ENCODE results near the gene ACSS2.

Gene ACSS2

GRCh38 chr20:34923414-34923813 lies 47.0 kb downstream of the ACSS2 start:
- ChIA-PET CTCF (no interaction called here), POLR2A (no interaction called here)
- DNase-seq (ENCODE audit: extremely low spot score) = no peak
- no peak for TF ChIP-seq TARDBP (IDR thresholded peaks at IDR 0.05)
- TF ChIP-seq NFRKB (IDR thresholded peaks at IDR 0.05) = no peak
- TF ChIP-seq CTBP1 (IDR thresholded peaks at IDR 0.05; ENCODE audit: borderline replicate concordance) = no peak
- TF ChIP-seq FOXK2 (IDR thresholded peaks at IDR 0.05) = no peak

- no peak for DNase-seq (ENCODE audit: extremely low spot score)
- TF ChIP-seq PKNOX1 (IDR thresholded peaks at IDR 0.05) = no peak
- no peak for TF ChIP-seq FOXA1 (IDR thresholded peaks at IDR 0.05)
- no peak for TF ChIP-seq HDGF (IDR thresholded peaks at IDR 0.05; ENCODE audit: borderline replicate concordance)
- no peak for TF ChIP-seq LEF1 (IDR thresholded peaks at IDR 0.05; ENCODE audit: borderline replicate concordance)
- TF ChIP-seq ARNT (IDR thresholded peaks at IDR 0.05) = no peak
- TF ChIP-seq SP1 (IDR thresholded peaks at IDR 0.05) = no peak
- no peak for TF ChIP-seq FOXM1 (IDR thresholded peaks at IDR 0.05; ENCODE audit: borderline replicate concordance)
- no peak for TF ChIP-seq ZNF384 (IDR thresholded peaks at IDR 0.05)
- no peak for TF ChIP-seq CTBP1 (IDR thresholded peaks at IDR 0.05; ENCODE audit: borderline replicate concordance)
- TF ChIP-seq BHLHE40 (IDR thresholded peaks at IDR 0.05; ENCODE audit: borderline replicate concordance) = no peak
- no peak for TF ChIP-seq TARDBP (IDR thresholded peaks at IDR 0.05)
- no peak for TF ChIP-seq ELF4 (IDR thresholded peaks at IDR 0.05)
- ChIA-PET POLR2A (no interaction called here), CTCF (no interaction called here)
These were observed 48.9 kb downstream of the ACSS2 start for GRCh38 chr20:34925341-34925740.

GRCh38 chr20:34925981-34926380 lies 49.6 kb downstream of the ACSS2 start:
- DNase-seq (ENCODE audit: extremely low spot score) = no peak
- POLR2A ChIA-PET = no interaction called here
- TF ChIP-seq LEF1 (IDR thresholded peaks at IDR 0.05; ENCODE audit: borderline replicate concordance) (no peak), CTBP1 (IDR thresholded peaks at IDR 0.05; ENCODE audit: borderline replicate concordance) (no peak), NFRKB (IDR thresholded peaks at IDR 0.05) (no peak), ARNT (IDR thresholded peaks at IDR 0.05) (no peak), ZNF384 (IDR thresholded peaks at IDR 0.05) (no peak), TARDBP (IDR thresholded peaks at IDR 0.05) (no peak), SP1 (IDR thresholded peaks at IDR 0.05) (no peak), FOXM1 (IDR thresholded peaks at IDR 0.05; ENCODE audit: borderline replicate concordance) (no peak), ELF4 (IDR thresholded peaks at IDR 0.05) (no peak), FOXA1 (IDR thresholded peaks at IDR 0.05) (no peak), PKNOX1 (IDR thresholded peaks at IDR 0.05) (no peak), HDGF (IDR thresholded peaks at IDR 0.05; ENCODE audit: borderline replicate concordance) (no peak), FOXK2 (IDR thresholded peaks at IDR 0.05) (no peak), SUZ12 (IDR thresholded peaks at IDR 0.05) (no peak), L3MBTL2 (conservative IDR thresholded peaks at IDR 0.05) (no peak), BHLHE40 (IDR thresholded peaks at IDR 0.05; ENCODE audit: borderline replicate concordance) (no peak)
- CTCF ChIA-PET = interaction anchor here (0.5 kb wide), 1 partner anchor 169 kb away, joined by 3 read pairs; no protein-coding TSS in a partner anchor

- ChIA-PET POLR2A (no interaction called here), CTCF (no interaction called here)
- TF ChIP-seq TARDBP (IDR thresholded peaks at IDR 0.05) (no peak), L3MBTL2 (conservative IDR thresholded peaks at IDR 0.05) (no peak), SP1 (IDR thresholded peaks at IDR 0.05) (no peak), ZNF384 (IDR thresholded peaks at IDR 0.05) (no peak)
- no peak for DNase-seq (ENCODE audit: extremely low spot score)
These were observed 50.2 kb downstream of the ACSS2 start for GRCh38 chr20:34926581-34926980.

GRCh38 chr20:34927736-34928135 lies 51.3 kb downstream of the ACSS2 start:
- TF ChIP-seq ZNF384 (IDR thresholded peaks at IDR 0.05) (no peak), NFRKB (IDR thresholded peaks at IDR 0.05) (no peak)
- ChIA-PET POLR2A (no interaction called here), CTCF (no interaction called here)
- DNase-seq (ENCODE audit: extremely low spot score) = no peak

GRCh38 chr20:34928411-34928810 lies 52.0 kb downstream of the ACSS2 start:
- ChIA-PET POLR2A (interaction anchor here (1.0 kb wide), 1 partner anchor 27 kb away, joined by 3 read pairs; the partner anchor contains the start of genes GSS and MYH7B), CTCF (no interaction called here)

More at GRCh38 chr20:34928411-34928810, 52.0 kb downstream of the ACSS2 start:
- DNase-seq (ENCODE audit: extremely low spot score) = no peak
- TF ChIP-seq HDGF (IDR thresholded peaks at IDR 0.05; ENCODE audit: borderline replicate concordance) (no peak), ARNT (IDR thresholded peaks at IDR 0.05) (no peak), SP1 (IDR thresholded peaks at IDR 0.05) (no peak), BHLHE40 (IDR thresholded peaks at IDR 0.05; ENCODE audit: borderline replicate concordance) (no peak), ELF4 (IDR thresholded peaks at IDR 0.05) (no peak), SUZ12 (IDR thresholded peaks at IDR 0.05) (no peak), FOXK2 (IDR thresholded peaks at IDR 0.05) (no peak), LEF1 (IDR thresholded peaks at IDR 0.05; ENCODE audit: borderline replicate concordance) (no peak), FOXA1 (IDR thresholded peaks at IDR 0.05) (no peak), CTBP1 (IDR thresholded peaks at IDR 0.05; ENCODE audit: borderline replicate concordance) (no peak), NFRKB (IDR thresholded peaks at IDR 0.05) (no peak), FOXM1 (IDR thresholded peaks at IDR 0.05; ENCODE audit: borderline replicate concordance) (no peak), PKNOX1 (IDR thresholded peaks at IDR 0.05) (no peak), TARDBP (IDR thresholded peaks at IDR 0.05) (no peak), ZNF384 (IDR thresholded peaks at IDR 0.05) (no peak), L3MBTL2 (conservative IDR thresholded peaks at IDR 0.05) (no peak)

All from HEK293T (cell line).